ENCODE results near the gene GIMAP8.

Gene GIMAP8

DNA sequence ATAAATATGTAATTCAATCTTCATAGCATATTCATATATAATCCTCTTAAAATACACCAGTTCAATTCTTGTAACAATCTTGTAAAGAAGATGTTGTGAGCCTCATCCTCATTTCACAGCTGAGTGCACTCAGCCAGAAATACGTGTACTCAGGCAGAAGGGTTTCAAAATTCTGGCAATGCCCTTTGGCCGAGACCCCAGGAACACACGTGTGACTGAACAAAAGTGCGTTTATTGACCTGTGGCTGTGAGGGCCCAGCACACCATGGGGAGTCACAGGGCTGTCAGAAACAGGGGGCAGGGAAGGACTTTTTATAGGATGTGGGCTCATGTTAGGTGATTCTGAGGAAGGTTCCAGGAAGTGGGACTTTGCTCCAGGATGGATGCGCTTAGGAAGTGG lies 21.5 kb downstream of the GIMAP8 start:
- TF ChIP-seq NFRKB (IDR thresholded peaks at IDR 0.05) (no peak), FOXK2 (IDR thresholded peaks at IDR 0.05) (no peak), SP1 (IDR thresholded peaks at IDR 0.05) (no peak), HDGF (IDR thresholded peaks at IDR 0.05; ENCODE audit: borderline replicate concordance) (no peak), BHLHE40 (IDR thresholded peaks at IDR 0.05; ENCODE audit: borderline replicate concordance) (no peak), L3MBTL2 (conservative IDR thresholded peaks at IDR 0.05) (no peak), FOXM1 (IDR thresholded peaks at IDR 0.05; ENCODE audit: borderline replicate concordance) (no peak), ZNF384 (IDR thresholded peaks at IDR 0.05) (no peak), TARDBP (IDR thresholded peaks at IDR 0.05) (no peak), CTBP1 (IDR thresholded peaks at IDR 0.05; ENCODE audit: borderline replicate concordance) (no peak)
- CTCF ChIA-PET, result interaction anchor here (0.7 to 1.1 kb wide), 2 partner anchors 15 to 16 kb away, joined by 3 read pairs; no protein-coding TSS in a partner anchor
- DNase-seq (ENCODE audit: extremely low spot score), result no peak
- POLR2A ChIA-PET, result no interaction called here

GRCh38 chr7:150473902-150474301 lies 23.5 kb downstream of the GIMAP8 start:
- TF ChIP-seq L3MBTL2 (conservative IDR thresholded peaks at IDR 0.05) (no peak), SP1 (IDR thresholded peaks at IDR 0.05) (no peak), ELF4 (IDR thresholded peaks at IDR 0.05) (no peak), FOXM1 (IDR thresholded peaks at IDR 0.05; ENCODE audit: borderline replicate concordance) (no peak), TARDBP (IDR thresholded peaks at IDR 0.05) (no peak), HDGF (IDR thresholded peaks at IDR 0.05; ENCODE audit: borderline replicate concordance) (no peak), BHLHE40 (IDR thresholded peaks at IDR 0.05; ENCODE audit: borderline replicate concordance) (no peak), ZNF384 (IDR thresholded peaks at IDR 0.05) (no peak), LEF1 (IDR thresholded peaks at IDR 0.05; ENCODE audit: borderline replicate concordance) (no peak), NFRKB (IDR thresholded peaks at IDR 0.05) (no peak)
- DNase-seq (ENCODE audit: extremely low spot score), result no peak
- POLR2A ChIA-PET, result no interaction called here
- CTCF ChIA-PET, result no interaction called here

DNA sequence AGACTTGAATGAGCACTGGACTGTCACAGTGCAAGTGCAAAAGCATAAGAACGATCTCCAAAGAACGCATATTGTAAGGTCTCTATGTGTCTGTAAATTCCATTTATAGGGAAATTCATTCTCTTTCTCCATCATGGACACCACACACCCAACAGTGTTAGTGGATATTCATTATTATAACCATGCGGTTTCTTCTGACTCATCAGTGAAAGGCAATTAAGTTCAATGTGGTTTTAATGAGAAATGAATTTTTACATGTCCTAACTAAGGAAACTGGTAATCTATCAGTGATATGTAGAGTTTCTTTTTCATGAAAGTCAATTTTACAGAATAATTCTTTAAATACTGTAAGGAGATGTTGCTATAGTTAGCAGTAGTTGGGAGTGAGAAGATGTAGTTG lies 25.9 kb downstream of the GIMAP8 start:
- no peak for DNase-seq (ENCODE audit: extremely low spot score)
- TF ChIP-seq SP1 (IDR thresholded peaks at IDR 0.05) (no peak), ARNT (IDR thresholded peaks at IDR 0.05) (no peak), FOXA1 (IDR thresholded peaks at IDR 0.05) (no peak), CTBP1 (IDR thresholded peaks at IDR 0.05; ENCODE audit: borderline replicate concordance) (no peak), ZNF384 (IDR thresholded peaks at IDR 0.05) (no peak), BHLHE40 (IDR thresholded peaks at IDR 0.05; ENCODE audit: borderline replicate concordance) (no peak), NFRKB (IDR thresholded peaks at IDR 0.05) (no peak), FOXM1 (IDR thresholded peaks at IDR 0.05; ENCODE audit: borderline replicate concordance) (no peak), TARDBP (IDR thresholded peaks at IDR 0.05) (no peak), L3MBTL2 (conservative IDR thresholded peaks at IDR 0.05) (no peak), HDGF (IDR thresholded peaks at IDR 0.05; ENCODE audit: borderline replicate concordance) (no peak), ELF4 (IDR thresholded peaks at IDR 0.05) (no peak), FOXK2 (IDR thresholded peaks at IDR 0.05) (no peak), LEF1 (IDR thresholded peaks at IDR 0.05; ENCODE audit: borderline replicate concordance) (no peak), SUZ12 (IDR thresholded peaks at IDR 0.05) (no peak)
- TF ChIP-seq, protein P1, sequence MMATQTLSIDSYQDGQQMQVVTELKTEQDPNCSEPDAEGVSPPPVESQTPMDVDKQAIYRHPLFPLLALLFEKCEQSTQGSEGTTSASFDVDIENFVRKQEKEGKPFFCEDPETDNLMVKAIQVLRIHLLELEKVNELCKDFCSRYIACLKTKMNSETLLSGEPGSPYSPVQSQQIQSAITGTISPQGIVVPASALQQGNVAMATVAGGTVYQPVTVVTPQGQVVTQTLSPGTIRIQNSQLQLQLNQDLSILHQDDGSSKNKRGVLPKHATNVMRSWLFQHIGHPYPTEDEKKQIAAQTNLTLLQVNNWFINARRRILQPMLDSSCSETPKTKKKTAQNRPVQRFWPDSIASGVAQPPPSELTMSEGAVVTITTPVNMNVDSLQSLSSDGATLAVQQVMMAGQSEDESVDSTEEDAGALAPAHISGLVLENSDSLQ (IDR thresholded peaks at IDR 0.05), result no peak
- POLR2A ChIA-PET, result no interaction called here
- CTCF ChIA-PET, result interaction anchor here (2.1 kb wide), 1 partner anchor 27 kb away, joined by 9 read pairs; no protein-coding TSS in a partner anchor

- TF ChIP-seq FOXA1 (IDR thresholded peaks at IDR 0.05), result no peak
- TF ChIP-seq LEF1 (IDR thresholded peaks at IDR 0.05; ENCODE audit: borderline replicate concordance), result no peak
- TF ChIP-seq, protein P1 (IDR thresholded peaks at IDR 0.05), result no peak
- TF ChIP-seq FOXM1 (IDR thresholded peaks at IDR 0.05; ENCODE audit: borderline replicate concordance), result no peak
- TF ChIP-seq BHLHE40 (IDR thresholded peaks at IDR 0.05; ENCODE audit: borderline replicate concordance), result no peak
- no peak for DNase-seq (ENCODE audit: extremely low spot score)
- CTCF ChIA-PET, result interaction anchor here (2.1 kb wide), 1 partner anchor 28 kb away, joined by 9 read pairs; no protein-coding TSS in a partner anchor
- POLR2A ChIA-PET, result no interaction called here
These were observed 26.6 kb downstream of the GIMAP8 start for GRCh38 chr7:150476819-150477631.

DNA sequence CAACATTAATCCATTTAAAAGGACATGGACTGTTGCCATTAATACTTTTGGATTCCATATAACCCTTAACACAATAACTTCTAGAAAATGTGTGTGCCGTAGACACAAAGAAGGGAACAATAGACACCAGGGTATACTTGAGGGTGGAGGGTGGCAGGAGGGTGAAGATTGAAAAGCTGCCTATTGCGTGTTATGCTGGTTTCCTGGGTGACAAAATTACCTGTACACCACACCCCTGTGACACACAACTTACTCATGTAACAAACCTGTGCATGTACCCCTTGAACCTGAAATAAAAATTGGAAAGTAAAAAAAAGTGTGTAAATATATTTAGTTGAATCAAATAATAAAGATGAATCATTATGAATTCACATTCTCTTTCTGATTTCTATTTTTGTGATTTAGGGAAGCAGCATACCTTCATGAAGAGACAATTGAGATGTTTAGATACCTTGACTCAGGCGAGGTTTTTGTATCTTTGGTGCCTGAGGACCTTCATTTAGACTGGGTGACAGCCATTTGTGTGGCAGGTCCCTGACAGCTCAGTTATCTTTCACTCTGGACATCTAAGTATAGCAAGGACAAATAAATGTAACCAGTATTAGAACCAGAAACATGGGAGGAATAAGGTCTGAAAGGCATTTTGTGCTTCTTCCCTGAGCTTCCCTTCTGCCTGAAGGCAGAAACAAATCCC lies 28.7 kb downstream of the GIMAP8 start:
- no peak for TF ChIP-seq CTBP1 (IDR thresholded peaks at IDR 0.05; ENCODE audit: borderline replicate concordance)
- TF ChIP-seq BHLHE40 (IDR thresholded peaks at IDR 0.05; ENCODE audit: borderline replicate concordance), result no peak
- no peak for TF ChIP-seq SP1 (IDR thresholded peaks at IDR 0.05)
- TF ChIP-seq ELF4 (IDR thresholded peaks at IDR 0.05), result no peak
- TF ChIP-seq L3MBTL2 (conservative IDR thresholded peaks at IDR 0.05), result no peak
- no peak for TF ChIP-seq HDGF (IDR thresholded peaks at IDR 0.05; ENCODE audit: borderline replicate concordance)
- TF ChIP-seq NFRKB (IDR thresholded peaks at IDR 0.05), result no peak
- TF ChIP-seq ZNF384 (IDR thresholded peaks at IDR 0.05), result no peak
- no peak for TF ChIP-seq FOXM1 (IDR thresholded peaks at IDR 0.05; ENCODE audit: borderline replicate concordance)
- TF ChIP-seq LEF1 (IDR thresholded peaks at IDR 0.05; ENCODE audit: borderline replicate concordance), result no peak
- TF ChIP-seq, protein P1 (IDR thresholded peaks at IDR 0.05), result no peak
- TF ChIP-seq SUZ12 (IDR thresholded peaks at IDR 0.05), result no peak
- TF ChIP-seq ARNT (IDR thresholded peaks at IDR 0.05), result no peak
- no peak for TF ChIP-seq FOXA1 (IDR thresholded peaks at IDR 0.05)
- no peak for TF ChIP-seq FOXK2 (IDR thresholded peaks at IDR 0.05)
- DNase-seq (ENCODE audit: extremely low spot score), result no peak
- POLR2A ChIA-PET, result no interaction called here
- CTCF ChIA-PET, result interaction anchor here (0.6 kb wide), 1 partner anchor 188 kb away, joined by 3 read pairs; no protein-coding TSS in a partner anchor
